Coronary artery (tissue), 2 donors: ENCODE data around the gene LIN28A.

Experiments used
- DNase-seq: peaks from one replicate; pipeline ENCODE4 v3.0.0-alpha.2; 2017; ENCODE audit warnings: low spot score
- H3K27ac ChIP-seq, 2 donors: fragments of 200-600 bp; sonication (generic); one replicate each; pipeline ENCODE4 v1.5.1; 2016 to 2019
- H3K4me3 ChIP-seq: fragments of 200-600 bp; sonication (generic); 2 replicates; pipeline ENCODE4 v1.5.1; 2016; ENCODE audit warnings: mild to moderate bottlenecking, moderate library complexity
- TF ChIP-seq, protein P1 (sequence below): fragments of 200-600 bp; sonication (generic); IDR thresholded peaks from one replicate; pipeline ENCODE4 v1.5.1; 2019; ENCODE audit warnings: antibody characterized with exemption

Gene LIN28A

DNA sequence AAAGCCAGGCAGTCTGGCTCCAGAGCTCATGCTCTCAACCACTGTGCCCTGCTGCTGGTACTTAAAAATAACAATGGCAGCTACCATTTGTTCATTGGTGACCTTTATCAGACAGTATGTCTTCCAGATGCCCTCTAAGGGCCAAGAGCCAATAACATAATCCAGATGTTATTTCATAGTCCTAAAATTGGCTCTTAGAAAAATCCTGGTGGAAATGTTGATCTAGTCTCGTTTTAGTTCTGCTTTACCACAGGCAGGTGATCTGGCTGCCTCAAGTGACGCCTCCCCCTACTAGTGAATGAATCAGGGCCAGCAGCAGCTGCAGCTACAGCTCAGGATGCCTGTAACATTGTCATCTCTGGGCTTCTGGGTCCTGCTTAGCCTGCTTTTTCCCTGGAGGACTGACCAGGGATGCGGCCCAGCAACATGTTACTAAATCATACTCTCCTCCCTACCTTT, 49.0 kb downstream of the LIN28A start:
- TF ChIP-seq, protein P1, sequence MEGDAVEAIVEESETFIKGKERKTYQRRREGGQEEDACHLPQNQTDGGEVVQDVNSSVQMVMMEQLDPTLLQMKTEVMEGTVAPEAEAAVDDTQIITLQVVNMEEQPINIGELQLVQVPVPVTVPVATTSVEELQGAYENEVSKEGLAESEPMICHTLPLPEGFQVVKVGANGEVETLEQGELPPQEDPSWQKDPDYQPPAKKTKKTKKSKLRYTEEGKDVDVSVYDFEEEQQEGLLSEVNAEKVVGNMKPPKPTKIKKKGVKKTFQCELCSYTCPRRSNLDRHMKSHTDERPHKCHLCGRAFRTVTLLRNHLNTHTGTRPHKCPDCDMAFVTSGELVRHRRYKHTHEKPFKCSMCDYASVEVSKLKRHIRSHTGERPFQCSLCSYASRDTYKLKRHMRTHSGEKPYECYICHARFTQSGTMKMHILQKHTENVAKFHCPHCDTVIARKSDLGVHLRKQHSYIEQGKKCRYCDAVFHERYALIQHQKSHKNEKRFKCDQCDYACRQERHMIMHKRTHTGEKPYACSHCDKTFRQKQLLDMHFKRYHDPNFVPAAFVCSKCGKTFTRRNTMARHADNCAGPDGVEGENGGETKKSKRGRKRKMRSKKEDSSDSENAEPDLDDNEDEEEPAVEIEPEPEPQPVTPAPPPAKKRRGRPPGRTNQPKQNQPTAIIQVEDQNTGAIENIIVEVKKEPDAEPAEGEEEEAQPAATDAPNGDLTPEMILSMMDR, result no peak
- H3K27ac ChIP-seq, result no peak overlapping the region
- no peak for DNase-seq
- H3K4me3 ChIP-seq, result no peak overlapping the region

GRCh38 chr1:26468911-26469310, 58.3 kb downstream of the LIN28A start:
- H3K27ac ChIP-seq, result no peak overlapping the region
- no peak for DNase-seq
- TF ChIP-seq, protein P1, result no peak
- no peak overlapping the region for H3K4me3 ChIP-seq

DNA sequence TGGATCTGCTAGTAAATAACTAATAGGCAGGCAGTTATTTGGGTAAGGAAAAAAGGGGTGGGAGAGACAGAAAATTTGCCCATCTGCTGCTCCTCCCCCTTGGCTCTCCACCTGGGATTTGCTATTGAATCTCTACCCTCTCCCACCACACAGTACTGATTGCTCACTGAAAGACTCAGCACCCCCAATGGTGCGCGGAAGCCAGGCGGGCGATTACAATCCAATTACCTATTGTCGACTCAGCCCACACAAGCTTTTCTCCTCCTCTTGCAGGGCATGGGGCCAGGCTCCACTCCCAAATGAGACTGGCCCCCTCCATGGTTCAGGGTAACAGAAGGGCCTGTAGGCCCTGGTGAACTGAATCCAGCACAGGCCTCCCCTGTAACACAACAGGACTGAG, 58.9 kb downstream of the LIN28A start:
- H3K4me3 ChIP-seq, result no peak overlapping the region
- DNase-seq, result no peak
- H3K27ac ChIP-seq, result no peak overlapping the region
- TF ChIP-seq, protein P1, result no peak

GRCh38 chr1:26470878-26471497, 60.4 kb downstream of the LIN28A start:
- TF ChIP-seq, protein P1, result no peak
- no peak for DNase-seq
- Histone ChIP-seq H3K4me3 (peak overlapping the region; percentile 86), H3K27ac (peak overlapping the region in 1 of 2 donors; percentile 98)

DNA sequence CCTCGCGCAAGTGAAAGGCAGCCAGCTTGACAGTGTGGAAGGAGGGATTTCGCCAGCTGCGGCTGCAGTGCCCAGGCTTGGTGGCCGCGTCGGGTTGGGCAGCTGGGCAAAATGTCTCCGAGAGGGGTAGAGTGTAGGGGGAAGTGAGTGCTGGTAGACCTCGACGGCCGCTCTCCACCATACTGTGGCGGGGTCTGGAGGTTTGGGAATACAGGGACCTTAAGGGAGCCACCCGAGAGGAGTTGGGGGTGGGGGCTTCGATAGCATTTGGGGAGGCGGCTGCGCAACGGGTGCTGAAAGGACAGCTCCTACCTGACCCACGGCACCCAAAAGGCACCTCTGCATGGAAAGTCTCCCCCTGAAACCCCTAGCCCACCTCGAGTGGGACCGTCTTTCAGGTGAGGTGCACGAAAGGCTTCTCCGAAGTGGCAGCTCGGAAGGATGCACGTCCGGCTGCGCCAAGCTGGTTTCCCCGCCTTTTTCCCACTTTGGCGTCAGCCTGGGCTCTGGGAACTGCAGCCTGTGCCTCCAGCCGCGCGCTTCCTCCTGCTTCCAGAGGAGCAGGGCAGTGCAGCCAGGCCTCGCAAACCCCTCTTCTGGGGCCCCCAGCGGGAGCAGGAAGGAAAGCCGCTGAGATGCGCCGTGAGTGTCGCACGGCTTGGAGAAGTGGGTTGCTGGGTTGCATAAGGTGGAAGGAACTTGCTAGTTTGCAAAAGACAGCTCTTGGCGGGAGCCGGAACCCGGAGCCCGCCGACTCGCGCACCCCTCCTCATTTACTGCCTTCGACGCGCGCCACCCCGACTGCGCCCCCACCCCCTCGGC, 61.1 kb downstream of the LIN28A start:
- H3K4me3 ChIP-seq, result peak overlapping the region; percentile 86
- TF ChIP-seq, protein P1, result no peak
- peak; percentile 85 for DNase-seq
- peak overlapping the region; percentile 98 to 99 for H3K27ac ChIP-seq

- peak; percentile 88 for DNase-seq
- peak within 1 kb of the TSS; percentile 86 for H3K4me3 ChIP-seq
- TF ChIP-seq, protein P1, result no peak
- peak within 1 kb of the TSS; percentile 98 to 99 for H3K27ac ChIP-seq
Measured at GRCh38 chr1:26472320-26472900, 61.8 kb downstream of the LIN28A start, which contains the start of gene HMGN2. Gene HMGN2 (plus strand): TSS chr1:26472440. CDS start chr1:26472613, 173 bp downstream.
